HG03469 (cell line): ENCODE data around the gene TAF1A.

Experiments used
- ATAC-seq: cut with Tn5 transposase; IDR thresholded peaks from one replicate; pipeline ENCODE4 v1.9.1; 2021; ENCODE audit warnings: mild to moderate bottlenecking, moderate library complexity, moderate number of reproducible peaks; ENCODE audit not compliant: unreplicated experiment

The TAF1A gene

DNA sequence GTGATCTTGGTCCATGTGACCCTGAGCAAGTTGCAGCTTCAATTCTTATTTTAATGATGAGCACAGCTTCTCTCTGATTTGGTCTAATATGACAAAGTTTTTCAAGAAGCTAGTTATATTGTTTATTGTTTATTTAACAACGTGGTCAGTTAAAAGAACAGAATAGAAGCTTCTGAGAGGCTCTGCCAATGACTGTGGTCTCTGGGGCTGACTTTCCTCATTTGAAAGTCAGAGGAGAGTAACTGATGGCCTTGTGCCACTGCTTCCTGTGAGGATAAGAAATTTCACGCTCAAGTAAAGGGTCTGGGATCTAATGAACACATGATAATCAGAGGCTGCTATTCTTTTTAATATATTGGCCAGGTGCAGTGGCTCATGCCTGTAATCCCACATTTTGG lies 49.1 kb downstream of the TAF1A start:
- no peak for ATAC-seq

DNA sequence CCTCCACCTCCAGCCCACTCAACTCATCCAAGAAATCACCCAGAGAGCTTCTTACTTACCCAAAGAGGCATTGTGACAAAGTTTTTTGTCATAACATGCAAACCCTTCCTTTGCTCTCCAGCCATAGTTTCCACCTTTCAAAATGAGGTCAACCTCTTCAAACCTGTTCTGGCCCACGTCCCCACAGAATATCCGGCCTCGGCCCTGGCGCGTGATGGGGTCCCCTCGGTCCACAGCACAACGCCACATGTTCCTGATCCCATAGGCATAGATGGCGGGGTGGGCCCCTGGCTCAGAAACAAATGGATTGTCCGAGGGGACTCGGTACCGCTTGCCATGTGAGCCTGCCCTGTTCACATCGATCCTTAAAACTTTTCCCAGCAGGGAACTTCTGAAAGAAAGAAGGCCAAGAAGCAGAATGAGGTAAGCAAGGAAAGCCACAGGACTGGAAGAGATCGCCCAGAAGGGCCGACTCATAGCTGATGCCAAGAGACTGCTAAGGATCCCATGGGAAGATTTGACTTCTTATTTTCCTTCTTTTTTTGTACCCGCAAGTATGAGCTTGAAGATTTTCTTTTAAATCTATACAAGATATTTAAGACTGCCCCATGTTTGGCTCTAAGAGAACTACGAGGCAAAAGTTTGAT lies 49.7 kb downstream of the TAF1A start:
- ATAC-seq: no peak

DNA sequence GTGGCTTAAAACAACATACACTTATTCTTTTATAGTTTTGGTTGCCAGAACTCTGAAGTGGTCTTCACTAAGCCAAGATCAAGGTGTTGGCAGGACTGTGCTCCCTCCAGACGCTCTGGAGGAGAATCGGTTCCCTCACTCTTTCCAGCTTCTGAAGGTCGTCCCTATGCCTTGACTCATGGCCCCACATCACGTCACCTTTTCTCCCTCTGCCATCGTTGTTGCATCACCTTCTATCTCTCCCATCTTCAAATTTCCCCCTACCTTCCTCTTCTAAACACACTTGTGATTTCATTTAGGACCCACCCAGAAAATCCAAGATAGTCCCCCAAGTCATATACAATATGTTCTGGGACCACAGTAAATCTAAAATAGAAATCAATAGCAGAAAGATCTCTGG lies 54.3 kb downstream of the TAF1A start:
- no peak for ATAC-seq

DNA sequence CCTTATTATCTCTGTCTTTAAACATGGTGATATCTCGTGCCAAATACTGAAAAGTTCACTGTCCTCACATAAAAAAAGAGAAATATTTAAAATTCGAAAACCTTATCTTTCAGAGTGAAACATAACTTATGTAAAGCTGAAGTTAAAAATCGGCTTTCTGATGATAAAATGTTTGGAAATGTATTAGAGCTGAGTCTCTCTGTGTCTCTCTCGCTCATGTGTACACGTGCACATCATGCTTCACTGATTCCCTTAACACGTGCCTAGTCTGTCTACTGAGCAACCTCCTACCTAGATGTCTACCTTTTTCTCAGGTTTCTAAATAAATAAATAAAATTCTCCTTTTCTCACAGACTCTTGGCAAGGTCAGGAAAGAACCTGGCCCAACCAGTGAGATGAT lies 58.9 kb downstream of the TAF1A start:
- ATAC-seq: no peak

DNA sequence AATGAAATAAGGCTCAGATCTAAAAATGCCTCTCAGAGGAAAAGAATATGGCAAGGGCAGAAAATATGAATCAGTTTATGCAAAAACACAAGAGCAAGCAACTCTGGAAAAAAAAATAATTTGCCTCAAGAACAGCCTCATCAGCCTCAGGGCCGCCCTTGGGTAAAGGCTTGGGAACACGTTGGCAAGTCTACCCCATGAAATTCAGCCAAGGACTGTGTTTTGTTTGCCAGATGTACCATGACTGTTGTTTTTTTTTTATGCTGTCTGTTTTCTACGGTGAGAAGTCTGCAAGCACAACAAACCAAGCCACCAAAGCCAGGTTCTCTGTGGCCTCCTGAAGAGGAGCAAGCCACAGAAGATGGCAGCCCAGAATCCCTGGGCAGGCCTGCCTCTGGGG lies 59.8 kb downstream of the TAF1A start:
- ATAC-seq: no peak

DNA sequence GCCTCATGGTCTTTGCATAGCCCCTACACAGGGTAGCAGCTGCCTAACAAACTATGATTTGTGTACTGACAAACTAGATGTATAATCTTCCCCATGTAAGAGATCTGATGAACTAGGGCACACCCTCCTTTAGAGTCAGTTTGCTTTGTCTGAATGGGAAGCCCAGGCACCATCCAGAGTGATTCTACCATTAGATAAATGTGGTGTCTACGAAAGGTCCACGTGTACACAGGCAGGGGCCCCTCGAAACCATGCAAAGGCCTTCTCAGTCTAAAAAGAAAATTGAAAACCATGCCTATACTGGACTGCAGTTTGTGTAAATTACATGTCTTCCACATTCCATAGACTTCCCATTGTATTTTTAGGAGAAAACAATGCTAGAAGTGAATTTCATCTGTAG lies 60.6 kb downstream of the TAF1A start:
- ATAC-seq: no peak

DNA sequence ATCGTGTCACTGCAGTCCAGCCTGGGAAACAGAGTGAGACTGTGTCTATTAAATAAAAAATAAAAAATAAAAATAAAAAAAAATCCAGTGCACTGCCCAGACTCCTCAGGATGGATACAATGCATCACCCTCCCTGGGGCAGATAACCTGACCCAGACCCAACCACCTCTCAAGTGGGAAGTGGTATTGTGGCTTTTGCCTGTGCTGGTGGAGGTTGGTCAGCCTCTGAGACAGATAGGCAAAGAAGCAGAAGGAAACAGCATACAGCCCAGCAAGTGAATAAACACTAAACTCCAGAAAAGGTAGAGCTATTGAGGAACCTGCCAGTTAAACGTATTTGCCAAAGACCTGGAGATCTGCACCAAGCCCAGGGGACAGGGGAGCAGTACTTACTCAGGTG lies 63.8 kb downstream of the TAF1A start:
- ATAC-seq: no peak

DNA sequence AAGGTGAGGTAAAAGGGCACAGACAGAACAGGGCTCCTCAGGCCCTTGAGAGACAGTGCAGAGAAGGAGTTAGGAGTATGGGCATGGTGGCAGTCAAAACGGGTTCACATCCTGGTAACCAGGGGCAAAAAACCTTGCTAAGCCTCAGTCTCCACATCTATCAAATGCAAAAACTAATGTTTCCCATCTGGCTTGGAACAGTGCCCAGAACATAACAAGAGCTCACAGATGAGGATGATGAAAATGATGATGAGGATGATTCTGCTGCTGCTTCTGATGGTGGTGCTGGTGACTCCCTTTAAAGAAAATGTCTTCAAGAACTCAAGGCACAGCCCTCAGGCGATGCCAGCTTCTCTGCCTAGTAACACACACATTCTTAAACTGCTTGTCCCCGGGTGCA lies 65.9 kb downstream of the TAF1A start:
- ATAC-seq: no peak

DNA sequence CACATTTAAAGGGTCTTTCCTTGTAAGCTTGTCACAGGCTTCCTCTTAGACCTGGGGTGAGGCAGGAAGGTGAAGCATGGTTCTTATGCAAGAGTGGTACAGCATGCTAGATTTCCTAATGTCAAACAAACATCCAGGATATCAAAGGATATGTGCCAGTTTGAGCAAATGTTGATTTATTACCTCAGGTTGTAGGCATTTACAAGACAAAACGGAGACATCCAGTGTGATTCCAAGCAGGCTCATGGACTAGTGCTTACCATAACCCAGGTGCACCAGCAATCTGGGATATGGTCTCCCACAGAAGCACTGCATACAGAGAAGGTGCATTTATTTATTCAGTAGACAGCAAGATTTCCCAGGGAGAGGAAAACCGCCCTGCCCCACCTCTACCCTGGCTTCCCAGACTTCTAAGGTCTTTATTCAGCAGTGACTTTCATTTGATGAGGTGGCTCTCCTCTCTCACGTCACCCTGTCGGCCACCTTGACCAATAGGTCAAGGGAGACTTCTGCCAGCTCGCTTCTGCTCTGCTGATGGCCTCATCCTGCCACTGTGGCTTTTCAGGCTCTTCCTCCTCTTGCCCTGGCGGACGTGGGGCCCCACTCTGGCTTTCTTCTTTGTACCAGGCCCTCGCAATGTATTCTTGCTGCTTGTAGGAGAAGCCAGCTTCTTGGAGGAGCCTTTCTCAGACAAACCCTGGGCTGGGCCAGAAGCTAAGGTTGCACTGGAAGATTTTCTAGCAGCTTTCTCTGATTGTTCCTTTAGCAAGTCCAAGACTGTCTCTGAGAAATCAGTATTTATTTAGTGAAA lies 67.4 kb downstream of the TAF1A start:
- ATAC-seq: no peak

DNA sequence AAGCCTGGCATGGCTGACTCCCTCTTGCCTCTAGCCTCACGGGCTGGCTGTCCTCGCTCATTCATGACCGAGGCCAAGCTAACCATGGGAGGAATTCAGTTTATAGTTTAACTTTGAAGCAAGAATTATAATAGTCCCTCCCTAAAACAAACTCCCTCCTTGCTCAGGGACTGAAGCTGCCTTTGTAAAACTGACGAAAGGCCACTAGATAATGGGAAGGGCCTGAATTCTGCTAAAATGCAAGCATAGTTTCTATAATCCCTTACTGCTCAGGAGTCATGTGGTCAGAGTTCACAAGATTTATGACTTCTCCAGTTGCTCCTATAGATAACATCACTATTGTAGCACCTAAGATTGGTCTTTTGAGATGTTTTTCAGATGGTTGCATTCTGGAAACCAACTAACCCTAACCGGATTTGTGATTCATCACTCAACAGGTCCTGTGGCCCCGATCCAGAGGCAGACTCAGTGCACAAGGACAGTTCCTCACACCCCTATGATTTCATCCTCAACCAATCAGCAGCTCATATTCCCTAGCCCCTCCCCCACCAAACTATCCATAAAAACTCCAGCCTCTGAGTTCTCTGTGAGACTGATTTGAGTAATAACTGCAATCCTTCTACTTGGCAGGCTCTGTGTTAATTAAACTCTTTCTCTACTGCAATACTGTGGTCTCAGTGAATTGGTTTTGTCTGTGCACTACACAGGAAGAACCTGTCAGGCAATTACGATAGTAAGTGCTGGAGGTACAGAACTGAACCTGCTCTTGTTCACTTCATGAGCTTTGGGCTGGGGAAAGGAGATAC lies 68.2 kb downstream of the TAF1A start:
- ATAC-seq: no peak
